OCI-LY1 (cell line): Measurements from ENCODE around the gene NUP210L.

Source experiments
- H2AFZ ChIP-seq: fragments of 200-600 bp; sonication (generic), shearing (Covaris generic); 2 replicates; pipeline ENCODE4 v1.6.0; 2014; ENCODE audit warnings: antibody characterized with exemption, mild to moderate bottlenecking, low read length
- H3F3A ChIP-seq: fragments of 200-600 bp; sonication (generic), shearing (Covaris generic); 2 replicates; pipeline ENCODE4 v1.6.0; 2014; ENCODE audit warnings: mild to moderate bottlenecking, antibody characterized with exemption, low read length, moderate library complexity; ENCODE audit not compliant: insufficient read depth
- H3K27ac ChIP-seq: fragments of 200-600 bp; sonication (generic); 2 replicates; pipeline ENCODE4 v1.5.1; 2014; ENCODE audit warnings: low read length, mixed run types, mild to moderate bottlenecking, low read depth; ENCODE audit not compliant: poor library complexity, severe bottlenecking
- H3K27me3 ChIP-seq: fragments of 200-600 bp; sonication (generic); 2 replicates; pipeline ENCODE4 v1.6.0; 2014; ENCODE audit warnings: antibody characterized with exemption, mild to moderate bottlenecking, low read length, moderate library complexity; ENCODE audit not compliant: insufficient read depth
- H3K36me3 ChIP-seq: fragments of 200-600 bp; sonication (generic); 2 replicates; pipeline ENCODE4 v1.6.1; 2014; ENCODE audit warnings: mild to moderate bottlenecking, antibody characterized with exemption, low read length, moderate library complexity, mixed read lengths; ENCODE audit not compliant: insufficient read depth
- H3K4me1 ChIP-seq: fragments of 200-600 bp; sonication (generic); 2 replicates; pipeline ENCODE4 v1.5.1; 2014; ENCODE audit warnings: mild to moderate bottlenecking, low read length, moderate library complexity; ENCODE audit not compliant: insufficient read depth, severe bottlenecking
- H3K4me2 ChIP-seq: fragments of 200-600 bp; sonication (generic), shearing (Covaris generic); 2 replicates; pipeline ENCODE4 v1.6.1; 2014; ENCODE audit warnings: low read length
- H3K4me3 ChIP-seq: fragments of 200-600 bp; sonication (generic); 2 replicates; pipeline ENCODE4 v1.5.1; 2014; ENCODE audit warnings: low read length, low read depth, mild to moderate bottlenecking, mixed read lengths; ENCODE audit not compliant: poor library complexity, severe bottlenecking
- H3K79me2 ChIP-seq: fragments of 200-600 bp; shearing (Covaris generic); 2 replicates; pipeline ENCODE4 v1.6.1; 2016; ENCODE audit warnings: mixed run types, low read length, mixed read lengths; ENCODE audit not compliant: insufficient read depth
- H3K9ac ChIP-seq: fragments of 200-600 bp; sonication (generic), shearing (Covaris generic); 2 replicates; pipeline ENCODE4 v1.6.1; 2014; ENCODE audit warnings: mild to moderate bottlenecking, low read length, mixed read lengths
- H3K9me2 ChIP-seq: fragments of 200-600 bp; sonication (generic), shearing (Covaris generic); 2 replicates; pipeline ENCODE4 v1.6.1; 2014; ENCODE audit warnings: low read depth, mild to moderate bottlenecking, low read length, mixed read lengths
- H3K9me3 ChIP-seq: fragments of 200-600 bp; shearing (Covaris generic); 2 replicates; pipeline ENCODE4 v1.6.1; 2014; ENCODE audit warnings: low read length, mixed read lengths
- H4K20me1 ChIP-seq: fragments of 200-600 bp; sonication (generic), shearing (Covaris generic); 2 replicates; pipeline ENCODE4 v1.6.0; 2016; ENCODE audit warnings: mild to moderate bottlenecking, low read length; ENCODE audit not compliant: insufficient read depth
- EZH2 ChIP-seq: fragments of 200-600 bp; sonication (generic), shearing (Covaris generic); IDR thresholded peaks from 2 replicates; pipeline ENCODE4 v1.8.0; 2017; ENCODE audit warnings: borderline replicate concordance, mixed run types, mild to moderate bottlenecking, antibody characterized with exemption, low read length, moderate library complexity, mixed read lengths
- TF ChIP-seq, protein P1 (sequence below): fragments of 200-600 bp; sonication (generic), shearing (Covaris generic); IDR thresholded peaks from 2 replicates; pipeline ENCODE4 v1.5.1; 2017; ENCODE audit warnings: mild to moderate bottlenecking, antibody characterized with exemption, low read length, moderate library complexity, mixed read lengths

Gene NUP210L

GRCh38 chr1:154154534-154155191, at the start of gene NUP210L:
Gene NUP210L (minus strand): TSS chr1:154155073.
- H3K9ac ChIP-seq: no peak within 1 kb of the TSS
- peaks cover 38% of the 10 kb centered on the region for H3K36me3 ChIP-seq
- H2AFZ ChIP-seq: no peak within 1 kb of the TSS
- no peaks in the 10 kb centered on the region for H3F3A ChIP-seq
- H3K79me2 ChIP-seq: no peaks in the 10 kb centered on the region
- no peak within 1 kb of the TSS for H3K27ac ChIP-seq
- H3K27me3 ChIP-seq: no peaks in the 10 kb centered on the region
- TF ChIP-seq, protein P1, sequence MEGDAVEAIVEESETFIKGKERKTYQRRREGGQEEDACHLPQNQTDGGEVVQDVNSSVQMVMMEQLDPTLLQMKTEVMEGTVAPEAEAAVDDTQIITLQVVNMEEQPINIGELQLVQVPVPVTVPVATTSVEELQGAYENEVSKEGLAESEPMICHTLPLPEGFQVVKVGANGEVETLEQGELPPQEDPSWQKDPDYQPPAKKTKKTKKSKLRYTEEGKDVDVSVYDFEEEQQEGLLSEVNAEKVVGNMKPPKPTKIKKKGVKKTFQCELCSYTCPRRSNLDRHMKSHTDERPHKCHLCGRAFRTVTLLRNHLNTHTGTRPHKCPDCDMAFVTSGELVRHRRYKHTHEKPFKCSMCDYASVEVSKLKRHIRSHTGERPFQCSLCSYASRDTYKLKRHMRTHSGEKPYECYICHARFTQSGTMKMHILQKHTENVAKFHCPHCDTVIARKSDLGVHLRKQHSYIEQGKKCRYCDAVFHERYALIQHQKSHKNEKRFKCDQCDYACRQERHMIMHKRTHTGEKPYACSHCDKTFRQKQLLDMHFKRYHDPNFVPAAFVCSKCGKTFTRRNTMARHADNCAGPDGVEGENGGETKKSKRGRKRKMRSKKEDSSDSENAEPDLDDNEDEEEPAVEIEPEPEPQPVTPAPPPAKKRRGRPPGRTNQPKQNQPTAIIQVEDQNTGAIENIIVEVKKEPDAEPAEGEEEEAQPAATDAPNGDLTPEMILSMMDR: no peak
- TF ChIP-seq EZH2: no peak
- no peak within 1 kb of the TSS for H3K4me3 ChIP-seq
- H3K9me2 ChIP-seq: no peaks in the 10 kb centered on the region
- H3K4me1 ChIP-seq: peaks cover 6% of the 10 kb centered on the region
- no peak within 1 kb of the TSS for H3K4me2 ChIP-seq
- no peaks in the 10 kb centered on the region for H3K9me3 ChIP-seq
- H4K20me1 ChIP-seq: no peaks in the 10 kb centered on the region

DNA sequence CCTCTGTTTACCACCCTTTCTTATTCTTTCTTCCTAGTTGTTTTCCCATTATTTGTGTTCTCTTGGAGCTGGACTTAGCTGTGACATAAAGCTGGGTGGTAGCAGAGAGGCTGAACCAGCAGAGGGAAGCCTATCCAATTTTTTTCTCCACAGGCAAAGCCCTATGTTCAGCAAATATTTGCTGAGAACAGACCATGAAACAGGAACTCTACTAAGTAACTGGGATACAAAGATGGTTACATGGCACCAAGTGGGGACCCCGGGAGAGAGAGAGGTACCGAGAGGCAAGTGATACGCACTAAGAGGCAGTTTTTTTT, 44.6 kb upstream of the NUP210L start:
- Histone ChIP-seq H3K4me3 (no peak overlapping the region), H3K27me3 (no peaks in the 10 kb centered on the region; the same call in 1 of the 2 replicates), H4K20me1 (no peaks in the 10 kb centered on the region), H3K9ac (no peak overlapping the region), H3K36me3 (no peaks in the 10 kb centered on the region), H3K79me2 (no peaks in the 10 kb centered on the region), H3K27ac (no peak overlapping the region), H3K9me2 (no peaks in the 10 kb centered on the region), H3K4me2 (no peak overlapping the region), H3K4me1 (peaks cover 5% of the 10 kb centered on the region), H2AFZ (no peak overlapping the region), H3F3A (no peaks in the 10 kb centered on the region), H3K9me3 (no peaks in the 10 kb centered on the region)
- no peak for TF ChIP-seq EZH2
- TF ChIP-seq, protein P1: no peak

DNA sequence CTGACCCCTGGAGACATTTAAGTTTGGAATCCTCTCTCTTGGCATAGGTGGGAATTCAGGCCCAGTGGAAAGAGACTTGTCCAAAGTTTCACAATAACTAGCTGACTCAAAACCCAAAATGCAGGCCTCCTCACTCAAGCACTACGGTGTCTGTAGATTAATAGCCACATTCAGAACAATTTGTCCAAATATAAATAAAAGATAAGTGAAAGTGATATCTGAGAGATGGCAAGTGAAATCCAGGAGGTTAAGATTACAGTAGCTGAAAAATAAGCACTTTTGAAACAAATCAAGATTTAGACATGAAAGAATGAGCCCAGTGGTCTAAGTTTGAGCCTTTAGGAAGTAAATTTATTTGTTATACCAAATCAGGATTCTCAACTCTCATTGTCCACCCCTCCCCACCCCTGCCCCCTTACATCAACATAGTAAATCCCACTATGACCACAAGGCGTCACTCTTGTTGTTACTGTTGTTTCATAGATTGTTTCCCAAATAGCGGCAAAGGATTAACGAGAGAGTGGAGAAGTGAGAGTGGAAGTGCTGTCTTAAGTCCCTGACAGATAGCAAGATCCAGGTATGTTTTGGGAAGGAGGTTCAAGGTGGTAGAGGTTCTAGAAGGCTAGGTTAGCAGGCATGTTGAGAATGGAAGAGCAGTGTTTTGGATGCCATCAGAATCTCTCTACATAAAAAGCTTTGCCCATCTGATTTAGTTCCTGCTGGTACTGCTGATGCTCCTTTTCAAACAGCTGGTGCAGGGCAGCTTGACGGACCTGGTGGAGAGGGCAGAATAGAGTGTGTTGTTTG, 44.1 kb upstream of the NUP210L start:
- Histone ChIP-seq H3K27ac (no peak overlapping the region), H3K9ac (no peak overlapping the region), H3K9me2 (no peaks in the 10 kb centered on the region), H3K4me2 (peak overlapping the region; percentile 47), H2AFZ (no peak overlapping the region), H3K36me3 (no peaks in the 10 kb centered on the region), H3K4me3 (no peak overlapping the region), H4K20me1 (no peaks in the 10 kb centered on the region), H3K27me3 (no peaks in the 10 kb centered on the region; the same call in 1 of the 2 replicates), H3F3A (no peaks in the 10 kb centered on the region), H3K4me1 (peaks cover 5% of the 10 kb centered on the region), H3K79me2 (no peaks in the 10 kb centered on the region), H3K9me3 (no peaks in the 10 kb centered on the region)
- TF ChIP-seq, protein P1: peak; percentile 78
- TF ChIP-seq EZH2: no peak
